ENCODE measurements around the gene ERV3-1. TPM values are rescaled to one million over a fixed set of nuclear protein-coding genes. Genes with fewer than 3 reads are reported as not detected.
A peak's percentile ranks its signal among the peaks of the same experiment; 100 is the strongest.
"Not testable (repeated sequence)": the region's sequence is repeated elsewhere in the genome, so short reads cannot be mapped to it uniquely, and the experiment has no call there.

ERV3-1 gene, protein sequence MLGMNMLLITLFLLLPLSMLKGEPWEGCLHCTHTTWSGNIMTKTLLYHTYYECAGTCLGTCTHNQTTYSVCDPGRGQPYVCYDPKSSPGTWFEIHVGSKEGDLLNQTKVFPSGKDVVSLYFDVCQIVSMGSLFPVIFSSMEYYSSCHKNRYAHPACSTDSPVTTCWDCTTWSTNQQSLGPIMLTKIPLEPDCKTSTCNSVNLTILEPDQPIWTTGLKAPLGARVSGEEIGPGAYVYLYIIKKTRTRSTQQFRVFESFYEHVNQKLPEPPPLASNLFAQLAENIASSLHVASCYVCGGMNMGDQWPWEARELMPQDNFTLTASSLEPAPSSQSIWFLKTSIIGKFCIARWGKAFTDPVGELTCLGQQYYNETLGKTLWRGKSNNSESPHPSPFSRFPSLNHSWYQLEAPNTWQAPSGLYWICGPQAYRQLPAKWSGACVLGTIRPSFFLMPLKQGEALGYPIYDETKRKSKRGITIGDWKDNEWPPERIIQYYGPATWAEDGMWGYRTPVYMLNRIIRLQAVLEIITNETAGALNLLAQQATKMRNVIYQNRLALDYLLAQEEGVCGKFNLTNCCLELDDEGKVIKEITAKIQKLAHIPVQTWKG
- 4.2 and 5.9 TPM in 2 replicates for total RNA-seq

DNA sequence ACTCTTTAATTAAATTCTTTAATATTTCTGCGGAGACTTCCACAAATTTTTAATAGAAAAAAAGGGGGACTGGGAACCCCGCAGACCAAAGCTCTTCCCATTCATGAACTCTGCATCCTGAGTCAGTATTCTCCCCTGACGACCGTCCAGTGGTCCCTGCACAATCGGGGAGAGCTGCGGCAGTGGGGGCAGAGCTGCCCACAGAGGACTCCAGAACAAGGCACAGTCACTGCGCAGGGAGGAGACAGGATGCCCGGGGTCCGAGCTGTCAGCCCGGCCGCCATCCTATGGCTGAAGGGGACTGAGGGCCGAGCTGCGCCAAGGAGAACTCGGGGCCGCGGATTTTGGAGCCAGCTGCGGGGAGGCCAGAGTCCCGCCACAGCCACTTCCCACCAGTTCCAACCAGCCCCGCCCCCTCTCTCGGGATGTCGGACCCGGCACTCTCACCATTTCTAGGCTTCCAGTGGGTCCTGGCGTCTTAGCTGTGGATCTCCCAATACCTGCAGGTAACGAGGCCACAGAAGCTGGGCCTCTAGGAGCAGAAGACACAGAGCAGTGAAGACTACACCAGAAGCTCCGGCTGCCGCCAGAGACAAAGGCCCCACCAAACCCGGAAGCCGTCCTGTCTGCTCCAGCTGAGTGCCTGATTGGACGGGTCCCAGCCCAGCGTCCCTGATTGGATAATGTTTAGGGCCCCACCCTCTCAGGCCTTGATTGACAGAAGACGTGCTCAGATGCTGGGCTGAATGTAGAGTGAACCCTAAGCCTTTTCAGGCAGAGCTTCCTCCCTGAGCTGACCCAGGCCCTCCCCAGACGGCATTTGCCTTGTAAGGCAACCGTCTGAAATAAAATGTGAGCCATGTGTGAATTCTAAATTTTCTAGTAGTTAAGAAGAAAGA lies at the start of gene ERV3-1:
Gene ERV3-1 (minus strand): TSS at position 594 of the 899 bp plus-strand sequence. CDS start 13,661 bp downstream, outside the sequence.
- DNase-seq (ENCODE audit: low read depth in 2 of 2) = peak; percentile 95 to 96

DNA sequence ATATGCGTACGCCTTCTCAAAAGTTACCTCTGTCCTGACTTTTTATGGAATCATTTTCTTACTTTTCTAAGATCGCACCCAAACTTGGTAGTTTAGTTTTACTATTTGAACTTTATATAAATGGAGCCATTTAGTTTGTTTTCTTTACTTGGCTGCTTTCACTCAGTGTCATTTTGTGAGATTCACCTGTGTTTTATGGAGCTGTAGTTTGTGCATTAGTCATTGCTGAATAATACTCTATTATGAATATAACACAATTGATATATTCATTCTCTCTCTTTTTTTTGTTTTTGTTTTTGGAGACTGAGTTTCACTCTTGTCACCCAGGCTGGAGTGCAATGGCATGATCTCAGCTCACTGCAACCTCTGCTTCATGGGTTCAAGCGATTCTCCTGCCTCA lies 49.3 kb upstream of the ERV3-1 start:
- not testable (repeated sequence) for DNase-seq (ENCODE audit: low read depth in 2 of 2)

DNA sequence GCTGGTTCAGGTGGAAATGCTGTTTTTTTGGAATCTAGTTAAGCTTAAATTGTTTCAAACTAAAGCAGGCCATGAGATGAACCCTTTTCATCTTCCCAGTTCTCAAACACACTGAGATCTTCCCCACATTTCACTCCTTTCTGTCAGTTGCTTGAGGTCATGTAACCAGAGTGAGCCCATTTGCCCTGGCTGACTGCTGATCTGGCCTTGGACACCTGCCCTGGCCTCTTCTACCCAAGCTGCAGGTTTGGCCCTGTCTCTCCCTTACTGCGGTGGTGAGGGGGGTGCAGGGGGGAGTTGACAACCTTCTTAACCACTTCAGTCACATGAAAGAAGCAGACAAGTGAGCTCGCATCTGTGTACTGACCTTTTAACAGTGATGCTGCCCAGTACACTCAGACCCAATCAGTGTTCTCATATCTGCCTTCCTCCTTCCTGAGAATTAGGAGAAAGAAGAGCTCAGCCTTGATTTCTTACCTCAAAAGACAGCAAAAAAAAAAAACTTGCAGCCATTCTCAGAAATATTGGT lies 48.0 kb upstream of the ERV3-1 start:
- not testable (repeated sequence) for DNase-seq (ENCODE audit: low read depth in 2 of 2)

DNA sequence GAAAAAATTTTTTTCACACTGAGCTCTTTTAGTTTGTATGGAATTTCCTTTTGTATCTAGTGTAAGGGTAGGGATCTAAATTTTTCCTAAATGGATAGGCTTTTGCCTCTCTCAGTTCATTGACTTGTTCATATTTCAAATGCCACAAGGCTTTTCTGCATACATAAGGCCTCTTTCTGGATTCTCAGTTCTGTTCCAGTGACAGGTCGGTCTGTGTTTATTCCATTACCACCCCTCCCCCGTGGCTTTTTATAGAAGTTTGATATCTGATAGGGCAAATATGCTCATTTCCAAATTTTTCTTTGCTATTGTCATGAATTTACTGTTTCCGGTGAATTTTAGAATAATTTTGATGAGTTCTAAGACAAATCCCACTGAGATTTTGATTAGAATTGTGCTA lies 45.2 kb upstream of the ERV3-1 start:
- not testable (repeated sequence) for DNase-seq (ENCODE audit: low read depth in 2 of 2)

DNA sequence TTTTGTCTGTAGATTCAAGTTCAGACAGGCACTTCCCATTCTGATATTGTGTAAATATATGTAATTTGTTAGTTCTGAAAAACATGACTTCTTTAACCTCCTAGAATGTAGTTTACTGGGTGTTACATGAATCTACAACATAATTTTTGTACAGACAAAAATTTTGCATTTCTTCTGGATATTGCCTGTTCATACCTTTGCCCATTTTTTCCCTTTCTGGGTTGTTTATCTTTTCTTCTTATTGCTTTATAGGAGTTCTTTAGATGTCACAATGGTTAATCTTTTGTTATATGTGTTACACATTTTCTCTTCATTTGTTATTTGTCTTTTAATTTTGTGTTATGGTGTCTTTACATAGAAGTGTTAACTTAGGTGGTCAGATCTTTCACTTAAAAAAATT lies 44.7 kb upstream of the ERV3-1 start:
- not testable (repeated sequence) for DNase-seq (ENCODE audit: low read depth in 2 of 2)

DNA sequence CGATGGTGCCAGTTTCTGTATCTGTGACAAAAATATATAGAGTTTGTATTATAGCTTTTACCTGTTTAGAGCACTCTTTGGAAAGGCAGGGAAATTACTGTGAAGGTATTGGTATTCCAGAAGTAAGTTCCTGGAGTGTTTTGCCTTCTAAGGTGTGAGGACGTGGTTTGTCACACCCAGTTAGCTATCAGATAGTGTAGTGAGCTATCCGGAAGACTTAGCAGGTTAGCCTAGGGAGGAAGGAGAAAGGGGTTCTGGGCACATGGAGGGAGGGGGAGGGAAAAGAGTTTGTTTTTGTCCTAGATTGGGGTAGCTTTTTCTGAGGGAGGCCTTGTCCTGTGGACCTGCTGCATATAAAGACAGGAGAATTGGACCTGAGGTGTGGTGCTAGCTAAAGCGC lies 39.8 kb upstream of the ERV3-1 start:
- DNase-seq (ENCODE audit: low read depth in 2 of 2) = not testable (repeated sequence)

DNA sequence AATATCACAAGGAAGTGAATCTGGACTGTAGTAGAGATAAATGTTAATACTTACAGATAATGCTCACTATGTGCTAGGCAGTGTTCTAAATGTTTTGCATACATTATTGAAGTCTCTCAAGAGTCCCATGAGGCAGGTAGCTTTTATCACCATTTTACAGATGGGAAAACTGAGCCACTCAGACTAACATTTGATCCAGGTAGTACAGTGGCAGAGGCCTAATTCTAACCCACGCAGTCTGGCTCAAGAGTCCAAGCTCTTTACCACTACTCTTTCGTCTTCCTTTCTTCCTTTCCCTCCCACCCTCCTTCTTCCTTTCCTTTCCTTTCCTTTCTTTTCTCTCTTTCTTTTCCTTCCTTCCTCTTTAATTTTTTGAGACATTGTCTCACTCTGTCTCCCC lies 39.1 kb upstream of the ERV3-1 start:
- DNase-seq (ENCODE audit: low read depth in 2 of 2) = not testable (repeated sequence)

DNA sequence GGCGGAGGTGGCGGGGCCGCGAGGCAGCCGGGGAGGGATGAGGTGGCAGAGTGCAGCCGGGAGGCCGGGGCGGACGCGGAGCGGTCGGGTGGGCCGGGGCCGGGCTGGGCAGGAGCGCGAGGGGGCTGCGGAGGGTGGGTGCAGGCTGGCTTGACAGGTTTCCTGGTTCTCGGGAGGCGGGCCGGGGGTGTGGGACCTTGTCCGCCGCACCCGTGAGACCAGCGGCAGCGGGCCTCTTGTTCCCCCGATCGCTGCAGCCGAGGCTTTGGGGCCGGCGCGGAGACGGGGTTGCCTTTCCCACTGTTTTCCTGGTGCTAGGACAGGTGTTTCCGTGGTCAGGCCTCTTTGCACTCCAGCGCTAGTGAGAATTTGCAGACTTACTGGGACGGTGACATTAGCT lies 32.3 kb upstream of the ERV3-1 start:
- peak; percentile 65 to 68 for DNase-seq (ENCODE audit: low read depth in 2 of 2)

DNA sequence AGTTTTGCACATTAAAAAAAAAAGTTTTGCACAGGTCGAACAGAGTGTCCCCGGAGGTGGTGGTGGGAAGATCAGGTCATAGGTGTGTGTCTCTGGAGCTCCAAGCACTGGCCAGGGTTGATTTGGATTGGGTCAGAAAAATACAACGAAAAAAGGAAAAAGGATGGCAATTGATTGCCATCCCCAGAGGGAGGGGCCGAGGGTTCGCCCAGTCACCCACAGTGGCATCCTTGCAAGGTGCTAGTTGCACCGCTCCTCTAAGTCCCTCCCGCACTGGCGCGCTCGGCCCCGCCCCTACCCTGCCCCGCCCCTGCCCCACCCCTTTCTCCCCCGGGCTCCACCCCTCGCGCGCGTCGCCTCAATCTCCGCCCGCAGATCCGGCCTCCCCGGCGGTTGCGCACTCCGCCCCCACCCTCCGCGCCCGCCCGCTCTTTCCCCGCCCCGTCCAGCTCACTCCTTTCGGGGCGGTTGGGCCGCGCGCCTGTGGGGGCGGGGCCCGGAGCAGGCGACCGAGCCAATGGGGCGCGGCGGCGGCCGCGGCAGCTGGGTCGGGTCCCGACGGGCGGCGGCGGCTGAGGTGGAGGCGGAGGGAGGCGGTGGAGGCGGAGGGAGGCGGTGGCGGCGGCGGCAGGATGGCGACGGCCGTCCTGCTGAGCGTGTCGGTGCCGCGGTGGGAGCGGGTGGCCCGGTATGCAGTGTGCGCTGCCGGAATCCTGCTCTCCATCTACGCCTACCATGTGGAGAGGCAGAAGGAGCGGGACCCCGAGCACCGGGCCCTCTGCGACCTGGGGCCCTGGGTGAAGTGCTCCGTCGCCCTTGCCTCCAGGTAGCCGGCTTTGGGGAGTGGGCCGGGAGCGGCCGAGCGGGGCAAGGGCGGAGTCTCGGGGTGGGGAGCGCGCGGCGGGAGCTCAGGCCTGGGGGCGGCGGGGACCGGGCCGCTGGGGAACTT lies 31.5 kb upstream of the ERV3-1 start:
- DNase-seq (ENCODE audit: low read depth in 2 of 2) = peak; percentile 95 to 96

DNA sequence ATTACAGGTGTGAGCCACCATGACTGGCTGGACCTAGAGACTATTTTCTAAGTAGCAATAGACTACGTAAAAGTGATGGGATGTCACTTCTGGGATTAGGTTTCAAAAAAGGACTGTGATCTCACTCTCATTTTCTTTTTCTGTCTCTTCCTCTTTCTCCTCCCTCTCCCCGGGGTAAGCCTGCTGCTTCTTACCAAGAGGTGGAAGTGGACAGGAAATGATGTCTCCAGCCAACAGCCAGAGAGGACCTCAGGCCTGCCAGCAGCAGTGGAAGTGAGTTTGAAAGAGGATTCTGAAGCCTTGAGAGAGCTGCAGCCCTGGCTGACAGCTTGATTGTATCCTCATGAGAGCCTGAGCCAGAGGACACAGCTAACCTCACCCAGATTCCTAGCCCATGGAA lies 30.0 kb upstream of the ERV3-1 start:
- peak in 1 of 2 donors; percentile 56 for DNase-seq (ENCODE audit: low read depth in 2 of 2)

DNA sequence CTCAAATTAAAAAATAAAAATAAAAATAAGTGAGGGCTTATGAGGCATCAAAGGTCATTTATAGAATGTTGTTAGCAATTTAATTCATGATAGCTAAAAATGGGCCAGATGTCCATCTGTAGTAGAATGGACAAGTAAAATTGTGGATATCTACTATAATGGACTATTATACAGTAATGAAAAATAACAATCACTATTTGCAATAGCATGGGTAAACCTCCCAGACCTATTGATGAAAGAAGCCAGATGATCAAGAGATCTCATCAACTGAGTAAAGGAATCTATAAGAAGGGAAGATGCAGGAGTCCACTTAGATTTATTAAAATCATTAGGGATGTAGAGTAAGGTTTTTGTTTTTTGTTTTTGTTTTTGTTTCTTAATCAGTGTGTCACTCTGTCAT lies 29.0 kb upstream of the ERV3-1 start:
- DNase-seq (ENCODE audit: low read depth in 2 of 2) = not testable (repeated sequence)

DNA sequence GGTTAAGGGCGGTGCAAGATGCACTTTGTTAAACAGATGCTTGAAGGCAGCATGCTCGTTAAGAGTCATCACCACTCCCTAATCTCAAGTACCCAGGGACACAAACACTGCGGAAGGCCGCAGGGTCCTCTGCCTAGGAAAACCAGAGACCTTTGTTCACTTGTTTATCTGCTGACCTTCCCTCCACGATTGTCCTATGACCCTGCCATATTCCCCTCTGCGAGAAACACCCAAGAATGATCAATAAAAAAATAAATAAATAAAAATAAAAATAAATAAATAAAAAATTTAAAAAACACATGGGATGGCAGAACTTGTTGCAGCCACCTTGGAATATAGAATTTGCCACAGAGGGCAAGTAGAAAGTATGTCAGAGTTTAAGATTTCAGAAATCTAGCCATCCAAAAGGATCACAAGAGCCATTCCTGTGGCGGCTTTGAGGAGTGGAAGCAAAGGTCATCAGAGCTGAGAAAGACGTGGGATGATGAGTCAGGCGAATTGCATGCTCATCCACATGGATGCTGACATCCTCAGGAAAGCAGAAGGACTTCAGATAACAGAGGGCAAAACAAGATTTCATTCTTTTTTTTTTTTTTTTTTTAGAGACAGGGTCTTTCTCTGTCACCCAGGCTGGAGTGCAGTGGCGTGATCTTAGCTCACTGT lies 27.8 kb upstream of the ERV3-1 start:
- peak in 1 of 2 donors; percentile 51 for DNase-seq (ENCODE audit: low read depth in 2 of 2)

DNA sequence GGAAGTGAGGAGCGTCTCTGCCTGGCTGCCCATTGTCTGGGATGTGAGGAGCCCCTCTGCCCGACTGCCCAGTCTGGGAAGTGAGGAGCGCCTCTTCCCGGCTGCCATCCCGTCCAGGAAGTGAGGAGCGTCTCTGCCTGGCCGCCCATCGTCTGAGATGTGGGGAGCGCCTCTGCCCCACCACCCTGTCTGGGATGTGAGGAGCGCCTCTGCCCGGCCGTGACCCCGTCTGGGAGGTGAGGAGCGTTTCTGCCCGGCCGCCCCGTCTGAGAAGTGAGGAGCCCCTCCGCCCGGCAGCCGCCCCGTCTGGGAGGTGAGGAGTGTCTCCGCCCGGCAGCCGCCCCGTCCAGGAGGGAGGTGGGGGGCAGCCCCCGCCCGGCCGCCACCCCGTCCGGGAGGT lies 26.9 kb upstream of the ERV3-1 start:
- not testable (repeated sequence) for DNase-seq (ENCODE audit: low read depth in 2 of 2)

DNA sequence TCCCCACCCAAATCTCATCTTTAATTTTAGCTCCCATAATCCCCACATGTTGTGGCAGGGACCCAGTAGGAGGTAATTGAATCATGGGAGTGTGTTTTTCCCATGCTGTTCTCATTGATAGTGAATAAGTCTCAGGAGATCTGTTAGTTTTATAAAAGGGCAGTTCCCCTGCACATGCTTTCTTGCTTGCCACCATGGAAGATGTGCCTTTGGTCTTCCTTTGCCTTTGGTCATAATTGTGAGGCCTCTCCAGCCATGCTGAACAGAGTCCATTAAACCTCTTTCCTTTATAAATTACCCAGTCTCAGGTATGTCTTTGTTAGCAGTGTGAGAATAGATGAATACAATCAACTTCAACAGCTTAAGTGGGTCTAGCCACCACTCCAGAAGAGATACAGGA lies 18.5 kb upstream of the ERV3-1 start:
- not testable (repeated sequence) for DNase-seq (ENCODE audit: low read depth in 2 of 2)

DNA sequence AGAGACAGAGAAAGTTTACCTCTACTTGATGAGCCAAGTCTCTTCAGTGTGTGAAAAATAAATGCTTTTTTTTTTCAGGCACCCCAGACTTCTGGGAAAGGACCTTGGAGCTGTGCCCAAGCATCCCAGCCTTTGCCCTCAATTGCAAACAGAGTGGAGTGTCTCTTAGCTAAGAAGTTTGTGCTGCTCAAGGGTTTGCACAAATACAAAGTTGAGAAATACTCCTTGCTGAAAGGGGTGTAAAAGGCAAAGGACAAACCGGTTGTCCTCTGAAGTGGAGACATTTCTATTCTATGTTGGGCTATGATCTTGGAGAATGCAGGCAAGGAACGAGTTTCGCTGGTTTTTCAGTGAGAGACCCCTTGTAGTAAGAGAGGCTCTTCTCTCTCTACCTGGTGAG lies 14.5 kb upstream of the ERV3-1 start:
- DNase-seq (ENCODE audit: low read depth in 2 of 2) = not testable (repeated sequence)

DNA sequence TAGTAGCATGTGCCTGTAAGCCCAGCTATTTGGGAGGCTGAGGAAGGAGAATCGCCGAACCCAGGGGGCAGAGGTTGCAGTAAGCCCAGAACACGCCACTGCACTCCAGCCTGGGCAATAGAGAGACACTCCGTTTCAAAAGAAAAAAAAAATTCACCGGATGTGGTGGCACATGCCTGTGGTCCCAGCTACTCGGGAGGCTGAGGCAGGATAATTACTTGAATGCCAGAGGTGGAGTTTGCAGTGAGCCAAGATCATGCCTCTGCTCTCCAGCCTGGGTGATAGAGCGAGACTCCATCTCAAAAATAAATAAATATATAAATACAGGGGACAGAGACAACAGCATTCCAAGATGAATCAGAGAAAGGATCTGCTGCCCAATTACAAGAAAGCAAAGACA lies 3.4 kb upstream of the ERV3-1 start:
- not testable (repeated sequence) for DNase-seq (ENCODE audit: low read depth in 2 of 2)

DNA sequence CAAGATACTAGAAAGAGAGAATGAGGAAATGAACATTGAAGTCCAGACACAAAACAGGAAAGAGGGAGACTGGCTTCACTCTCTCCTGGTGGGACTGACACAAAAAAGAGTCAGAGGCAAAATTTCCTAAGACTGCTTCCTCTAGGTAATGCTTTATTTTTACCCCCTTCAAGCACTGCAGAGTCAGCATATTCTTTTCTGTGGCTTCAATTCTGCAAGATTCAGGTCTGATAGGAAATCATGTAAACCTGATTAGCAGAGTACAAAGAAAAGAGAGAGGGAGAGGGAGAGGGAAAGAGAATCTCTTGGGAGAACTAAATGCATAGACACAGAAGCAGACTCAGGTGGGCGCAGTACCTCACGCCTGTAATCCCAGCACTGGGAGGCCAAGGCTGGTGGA lies 2.9 kb upstream of the ERV3-1 start:
- DNase-seq (ENCODE audit: low read depth in 2 of 2) = not testable (repeated sequence)

DNA sequence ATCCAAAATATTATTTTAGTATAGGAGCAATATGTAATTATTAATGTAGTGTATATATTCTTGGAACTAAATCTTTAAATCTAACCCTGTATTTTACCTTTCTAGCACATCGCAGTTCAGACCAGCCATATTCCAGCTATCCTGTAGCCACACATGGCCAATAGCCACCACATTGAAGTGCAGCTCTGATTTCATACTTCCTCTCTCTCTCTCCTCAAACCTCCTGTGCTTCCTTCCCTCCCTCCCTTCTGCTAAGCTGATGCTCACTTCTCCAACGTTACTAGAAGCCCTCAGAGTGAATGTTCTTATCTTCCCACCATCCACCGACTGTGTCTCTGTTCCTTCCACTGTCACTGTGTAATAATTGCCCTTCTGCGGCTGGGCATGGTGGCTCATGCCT lies 549 bp upstream of the ERV3-1 start:
- not testable (repeated sequence) for DNase-seq (ENCODE audit: low read depth in 2 of 2)

DNA sequence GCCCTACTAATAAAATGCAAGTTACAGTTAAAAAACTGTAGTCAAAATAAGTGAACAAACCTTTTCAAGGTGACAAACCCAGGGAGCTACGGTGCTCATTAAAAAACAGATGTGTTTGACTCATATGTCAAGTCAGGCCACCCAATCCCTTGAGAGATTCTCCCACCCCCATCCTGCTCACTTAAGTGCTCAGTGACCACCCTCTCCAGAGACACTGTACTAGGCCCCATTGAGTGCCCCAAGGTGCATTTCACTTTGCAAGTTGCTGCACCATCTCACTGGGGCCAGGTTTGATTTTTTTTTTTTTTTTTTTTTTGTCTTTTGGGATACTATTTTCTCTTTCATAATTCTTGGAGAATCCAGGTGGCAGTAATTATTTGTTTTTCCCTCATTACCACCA lies 1.9 kb downstream of the ERV3-1 start:
- DNase-seq (ENCODE audit: low read depth in 2 of 2) = peak in 1 of 2 donors; percentile 30

Data from lung microvascular endothelial cell (primary cell).